GM18519 (cell line): Measurements from ENCODE around the gene CCDC90B.
"Not testable (repeated sequence)": the region's sequence is repeated elsewhere in the genome, so short reads cannot be mapped to it uniquely, and the experiment has no call there.

Experiments
- ATAC-seq: cut with Tn5 transposase; IDR thresholded peaks from one replicate; pipeline ENCODE4 v1.9.1; 2021; ENCODE audit warnings: mild to moderate bottlenecking, moderate library complexity; ENCODE audit not compliant: unreplicated experiment, low FRiP score

Gene CCDC90B

DNA sequence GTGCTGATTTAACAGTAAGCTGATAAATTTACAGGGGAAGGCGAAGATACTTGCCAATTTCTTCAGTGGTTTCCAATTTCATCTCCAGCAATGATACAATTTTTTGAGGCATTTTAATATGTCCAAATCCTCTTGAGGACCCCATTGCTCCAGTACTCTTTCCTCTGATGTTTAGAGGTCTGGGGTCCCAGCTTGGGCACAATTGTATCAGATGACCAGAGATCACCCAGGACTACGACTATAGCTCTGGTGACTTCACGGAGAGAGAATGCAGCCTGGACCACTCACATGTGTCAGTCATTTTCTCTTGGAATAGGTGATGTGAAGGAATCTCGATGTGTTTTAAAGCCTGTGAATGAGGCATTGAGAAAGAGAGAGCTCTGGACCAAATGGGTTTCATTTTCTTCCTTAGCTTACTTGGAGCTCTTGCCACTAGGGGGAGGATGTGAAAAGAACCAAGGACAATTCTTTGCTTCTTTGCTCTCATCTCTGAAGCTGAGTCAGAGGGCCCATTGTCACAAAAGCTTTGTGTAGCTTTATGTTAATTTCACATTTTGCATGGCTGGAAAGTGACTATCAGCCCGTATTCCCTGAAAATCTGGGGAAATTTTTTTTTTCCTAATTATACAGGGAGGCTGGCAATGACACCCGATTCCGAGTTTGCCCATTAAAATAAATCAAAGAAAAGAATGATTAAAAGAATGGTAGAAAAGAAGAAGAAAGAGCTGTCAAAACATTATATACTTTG, 6.7 kb upstream of the CCDC90B start:
- ATAC-seq: peak; percentile 56

GRCh38 chr11:83287631-83288030, 1.5 kb upstream of the CCDC90B start:
- ATAC-seq: no peak

DNA sequence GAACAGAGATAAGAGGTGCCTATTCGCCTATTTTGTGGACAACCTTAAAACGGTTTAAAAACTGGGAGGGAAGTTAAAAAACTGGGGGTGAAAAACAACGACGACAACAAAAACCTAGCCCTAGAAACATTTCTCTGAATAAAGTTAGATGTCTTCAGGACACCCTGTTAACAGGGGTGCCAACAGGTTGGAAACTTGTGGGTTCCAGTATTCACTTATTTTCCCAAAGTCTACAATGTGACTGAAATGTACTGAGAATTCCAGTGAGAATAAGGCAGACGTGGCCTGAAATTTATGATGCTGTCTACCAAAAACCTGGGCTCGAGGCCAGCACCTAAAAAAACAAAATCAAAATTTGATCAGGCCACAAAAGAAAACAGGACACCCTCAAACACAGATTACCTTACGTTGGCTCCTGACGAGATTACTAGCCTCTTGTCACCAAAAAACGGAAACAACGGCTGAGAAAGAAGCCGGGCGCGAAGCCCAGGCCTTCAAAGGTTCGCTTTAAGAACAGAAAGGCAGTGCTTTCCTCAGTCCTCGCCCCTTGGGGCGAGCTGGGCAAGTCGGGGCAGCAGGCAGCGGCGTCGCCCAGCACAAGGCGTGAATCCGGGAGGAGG, 906 bp downstream of the CCDC90B start:
- ATAC-seq: peak; percentile 22

DNA sequence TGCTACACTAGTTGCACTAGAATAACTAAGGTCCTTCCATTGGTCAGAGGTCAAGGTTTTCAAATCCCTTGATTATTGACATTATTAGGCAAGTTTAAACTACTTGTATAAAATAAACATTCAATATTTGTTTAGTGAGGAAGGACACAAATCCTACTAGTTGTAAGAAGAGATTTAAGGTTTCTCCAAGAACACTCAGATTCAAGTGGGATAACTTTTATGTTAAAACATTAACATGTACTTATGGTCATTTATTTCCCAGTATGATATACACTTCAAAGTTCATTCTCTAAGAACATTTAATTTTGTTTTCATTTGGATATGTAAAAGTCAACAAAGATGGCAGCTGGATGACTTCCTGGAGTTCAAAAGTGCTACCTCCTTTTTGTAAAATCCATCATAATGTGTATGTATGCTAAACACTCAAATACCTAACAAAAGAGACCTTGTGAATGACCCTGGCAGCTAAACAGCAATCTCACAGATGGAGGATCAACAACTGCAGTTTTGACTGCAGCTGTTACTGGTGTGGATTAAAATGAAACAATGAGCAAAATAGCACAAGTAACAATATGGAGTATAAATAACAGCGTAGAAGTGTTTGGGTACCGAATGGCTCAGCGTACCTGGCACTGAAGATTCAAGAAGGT, 1.5 kb downstream of the CCDC90B start:
- no peak for ATAC-seq

DNA sequence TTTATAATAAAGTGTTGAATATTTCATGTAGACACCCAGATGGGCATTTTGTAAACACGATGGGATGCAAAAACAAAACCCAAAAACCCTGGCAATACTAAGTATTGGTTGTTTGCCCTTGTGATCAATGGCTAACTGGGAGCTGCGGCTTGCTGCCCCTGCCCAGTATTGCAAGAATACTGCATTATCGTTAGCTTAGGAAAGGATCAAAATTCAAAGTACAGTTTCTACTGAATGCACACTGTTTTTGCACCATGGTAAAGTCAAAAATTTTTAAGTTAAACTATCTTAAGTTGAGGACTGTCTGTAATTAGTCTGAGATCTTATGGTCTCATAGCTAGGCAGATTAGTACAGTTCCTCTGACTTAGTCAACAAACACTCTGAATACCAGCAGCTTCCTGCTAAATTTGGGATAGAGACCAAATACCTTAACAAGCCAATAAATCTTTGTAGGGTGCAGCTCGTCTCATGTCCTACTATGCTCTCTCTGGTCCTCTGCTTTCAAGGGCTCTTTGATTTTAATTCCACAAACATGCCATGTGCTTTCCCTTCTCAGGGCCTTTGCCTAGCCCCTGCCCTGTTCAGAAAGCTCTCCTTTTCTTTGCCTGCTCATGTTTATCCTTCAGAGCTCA, 4.0 kb downstream of the CCDC90B start:
- ATAC-seq: no peak

DNA sequence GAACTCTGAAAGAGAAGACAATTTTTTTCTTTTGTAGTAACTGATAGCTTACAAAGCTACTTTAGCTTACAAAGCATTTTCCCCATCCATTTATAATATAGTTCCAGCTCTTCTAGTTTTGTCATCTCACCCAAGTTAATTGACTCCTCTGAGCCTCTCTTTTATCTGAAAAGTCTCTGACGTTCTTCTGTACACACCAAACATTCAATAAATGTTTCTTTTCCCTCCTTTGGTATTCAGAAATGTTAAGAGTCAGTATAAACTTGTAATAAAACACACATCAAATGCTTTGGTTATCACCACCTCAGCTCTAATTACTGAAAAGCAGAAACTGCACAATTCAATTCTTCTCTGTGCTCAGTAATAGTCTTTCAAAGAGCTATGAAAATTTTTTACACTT, 5.9 kb downstream of the CCDC90B start:
- no peak for ATAC-seq

DNA sequence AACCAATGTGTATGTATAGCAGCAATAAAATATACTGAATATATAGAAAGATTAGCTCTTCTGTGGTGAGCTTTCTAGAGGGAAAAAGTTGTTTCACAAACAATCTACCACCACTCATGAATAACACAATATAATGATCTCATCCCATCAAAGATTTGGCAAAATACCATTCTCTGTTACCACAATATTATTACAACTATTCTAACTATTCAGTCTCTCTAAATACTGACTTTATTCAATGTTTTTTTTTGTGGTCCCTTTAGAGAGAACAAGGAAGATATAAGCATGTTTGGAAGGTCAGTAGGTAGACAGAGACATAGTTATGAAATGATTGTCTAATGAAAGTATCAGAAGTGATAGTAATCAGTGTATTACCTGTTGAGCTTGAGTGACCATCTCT, 7.8 kb downstream of the CCDC90B start:
- no peak for ATAC-seq

- no peak for ATAC-seq
Observed at GRCh38 chr11:83275888-83276641, 10.1 kb downstream of the CCDC90B start.

GRCh38 chr11:83272627-83273026, 13.5 kb downstream of the CCDC90B start:
- ATAC-seq: no peak

- not testable (repeated sequence) for ATAC-seq
Observed at GRCh38 chr11:83271734-83272133, 14.4 kb downstream of the CCDC90B start.

DNA sequence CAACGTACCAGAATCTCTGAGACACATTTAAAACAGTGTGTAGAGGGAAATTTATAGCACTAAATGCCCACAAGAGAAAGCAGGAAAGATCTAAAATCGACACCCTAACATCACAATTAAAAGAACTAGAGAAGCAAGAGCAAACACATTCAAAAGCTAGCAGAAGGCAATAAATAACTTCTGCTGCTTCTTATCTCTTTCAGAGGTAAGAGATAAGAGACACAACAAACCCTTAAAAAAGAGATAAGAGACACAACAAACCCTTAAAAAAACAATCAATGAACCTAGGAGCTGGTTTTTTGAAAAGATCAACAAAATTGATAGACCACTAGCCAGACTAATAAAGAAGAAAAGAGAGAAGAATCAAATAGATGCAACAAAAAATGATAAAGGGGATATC, 17.1 kb downstream of the CCDC90B start:
- not testable (repeated sequence) for ATAC-seq

DNA sequence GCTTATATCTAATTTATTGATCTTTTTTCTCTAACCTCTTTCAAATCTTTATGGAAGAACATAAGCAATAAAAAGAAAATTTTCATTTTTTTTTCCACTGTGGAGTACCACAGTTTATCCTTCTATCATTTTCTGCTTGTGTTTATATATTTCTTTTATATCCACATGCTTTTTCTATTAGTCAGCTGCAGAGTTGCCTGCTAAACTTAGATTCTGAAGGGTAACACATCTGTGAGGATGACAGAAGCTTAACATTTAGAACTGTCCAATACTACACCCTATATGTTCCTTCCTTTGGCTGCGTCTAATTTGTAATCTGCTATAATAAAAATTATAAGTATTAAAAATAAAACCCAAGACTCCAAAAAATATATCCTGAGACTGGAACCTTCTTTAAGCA, 20.8 kb downstream of the CCDC90B start:
- ATAC-seq: no peak

GRCh38 chr11:83259559-83259958, 26.6 kb downstream of the CCDC90B start:
- no peak for ATAC-seq

DNA sequence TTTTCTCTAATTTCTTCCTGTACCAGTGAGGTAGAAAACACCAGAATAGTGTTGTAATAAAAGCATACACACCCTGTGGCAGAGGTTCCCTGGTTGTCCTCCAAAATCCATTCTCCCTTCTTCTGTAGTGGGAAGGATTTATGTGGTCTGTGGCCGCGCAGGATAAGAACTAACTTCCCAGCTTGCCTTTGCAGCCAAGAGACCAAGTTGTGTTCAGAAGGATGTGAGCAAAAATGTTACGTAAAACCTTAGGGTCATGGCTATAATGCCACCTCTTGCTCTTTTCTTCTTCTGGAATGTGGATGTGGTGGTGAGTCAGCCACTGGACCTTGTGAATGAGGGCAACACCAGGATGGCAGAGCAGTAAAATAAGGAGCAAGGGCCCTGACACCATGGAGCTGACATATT, 28.4 kb downstream of the CCDC90B start:
- ATAC-seq: no peak

- no peak for ATAC-seq
Observed at GRCh38 chr11:83256602-83257340, 29.4 kb downstream of the CCDC90B start.

GRCh38 chr11:83255366-83255765, 30.8 kb downstream of the CCDC90B start:
- ATAC-seq: no peak

DNA sequence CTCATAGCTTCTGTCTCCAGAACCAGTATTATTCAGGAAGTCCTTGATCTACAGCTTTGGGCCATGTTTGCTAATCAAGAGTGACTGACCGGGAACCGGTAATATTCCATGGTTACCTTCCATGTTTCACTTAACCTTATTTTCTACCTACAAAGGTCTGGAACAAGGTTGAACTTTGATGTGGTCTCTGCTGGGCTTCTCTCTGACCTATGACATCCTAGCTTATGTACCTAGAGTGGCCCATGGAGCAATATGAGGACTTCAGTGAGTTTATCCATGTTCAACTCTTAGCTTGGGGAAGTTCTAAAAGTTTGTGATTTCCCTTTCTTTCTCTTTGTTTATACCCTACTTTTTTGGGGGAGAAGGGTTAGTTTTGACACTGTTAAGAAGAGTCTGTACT, 33.2 kb downstream of the CCDC90B start:
- no peak for ATAC-seq

DNA sequence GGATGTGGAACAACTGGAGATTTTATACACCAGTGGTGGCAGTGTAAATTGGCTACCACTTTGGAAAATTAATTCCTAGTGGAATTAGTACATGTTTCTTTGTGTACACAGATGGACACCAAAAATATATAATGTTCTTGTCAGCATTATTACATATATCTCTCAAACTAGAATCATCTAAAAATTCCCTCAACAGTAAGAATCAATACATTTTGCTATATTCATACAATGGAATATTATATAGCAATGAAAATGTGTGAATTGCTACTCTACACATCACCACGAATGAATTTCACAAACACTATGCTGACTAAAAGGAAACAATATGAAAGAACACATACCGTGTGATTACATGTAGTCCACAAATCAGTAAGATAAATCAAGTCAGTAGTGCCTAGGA, 33.9 kb downstream of the CCDC90B start:
- no peak for ATAC-seq

- ATAC-seq: peak; percentile 67
Observed at GRCh38 chr11:83249972-83250593, 36.1 kb downstream of the CCDC90B start.
